ENCODE measurements around the gene PRH1.

PRH1 gene

GRCh38 chr12:10884086-10884725 is at the start of gene PRH1:
Gene PRH1, minus strand, starts transcription at chr12:10884255. Its CDS starts 38 bp downstream, at chr12:10884217.
- DNase-seq: no peak

GRCh38 chr12:10928746-10929286 is 44.8 kb upstream of the PRH1 start, which contains the start of gene PRH2:
Gene PRH2, plus strand, starts transcription at chr12:10929236. Its CDS starts 38 bp downstream, at chr12:10929274.
- DNase-seq: no peak

GRCh38 chr12:10926269-10926668 is 42.2 kb upstream of the PRH1 start:
- DNase-seq: no peak

GRCh38 chr12:10919809-10920208 is 35.8 kb upstream of the PRH1 start:
- no peak for DNase-seq

- DNase-seq: no peak
These were observed 26.3 kb upstream of the PRH1 start for GRCh38 chr12:10910380-10910779.

- DNase-seq: no peak
These were observed 25.4 kb upstream of the PRH1 start, which contains the start of gene TAS2R13 for GRCh38 chr12:10909462-10909861. Gene TAS2R13, minus strand, starts transcription at chr12:10909562. Its CDS starts 264 bp downstream, at chr12:10909298.

GRCh38 chr12:10904686-10905085 is 20.6 kb upstream of the PRH1 start:
- DNase-seq: no peak

- no peak for DNase-seq
These were observed 17.4 kb upstream of the PRH1 start for GRCh38 chr12:10901427-10901826.

- no peak for DNase-seq
These were observed 16.9 kb upstream of the PRH1 start for GRCh38 chr12:10900972-10901371.

- DNase-seq: no peak
These were observed 16.5 kb upstream of the PRH1 start for GRCh38 chr12:10900530-10900929.

- no peak for DNase-seq
These were observed 12.8 kb upstream of the PRH1 start for GRCh38 chr12:10896854-10897253.

GRCh38 chr12:10891937-10892336 is 7.9 kb upstream of the PRH1 start:
- no peak for DNase-seq

- no peak for DNase-seq
These were observed 5.2 kb upstream of the PRH1 start for GRCh38 chr12:10889226-10889625.

GRCh38 chr12:10873378-10873777 is 10.7 kb downstream of the PRH1 start:
- DNase-seq: no peak

GRCh38 chr12:10867381-10867780 is 16.7 kb downstream of the PRH1 start:
- DNase-seq: no peak

- DNase-seq: no peak
These were observed 20.4 kb downstream of the PRH1 start for GRCh38 chr12:10863512-10864218.

- DNase-seq: no peak
These were observed 22.7 kb downstream of the PRH1 start for GRCh38 chr12:10861366-10861765.

GRCh38 chr12:10855807-10856206 is 28.2 kb downstream of the PRH1 start:
- no peak for DNase-seq

- DNase-seq: no peak
These were observed 30.3 kb downstream of the PRH1 start for GRCh38 chr12:10853776-10854175.

GRCh38 chr12:10851243-10851858 is 32.7 kb downstream of the PRH1 start:
- DNase-seq: no peak

GRCh38 chr12:10849425-10849878 is 34.6 kb downstream of the PRH1 start, which contains the start of gene PRR4:
Gene PRR4, minus strand, starts transcription at chr12:10849475. Its CDS starts 38 bp downstream, at chr12:10849437.
- no peak for DNase-seq

- no peak for DNase-seq
These were observed 36.3 kb downstream of the PRH1 start for GRCh38 chr12:10847744-10848143.

GRCh38 chr12:10842862-10843261 is 41.2 kb downstream of the PRH1 start:
- DNase-seq: no peak

Data from DMS 273 treated with DMSO at 0.1 percent for 48 hours (cell line).